ENCODE measurements around the gene SUOX. TPM values are rescaled to one million over a fixed set of nuclear protein-coding genes. Genes with fewer than 3 reads are reported as not detected.

The SUOX gene
- total RNA-seq, 6 donors from 2014 or later, result 12.8 to 36.3 (median 21.9) TPM

DNA sequence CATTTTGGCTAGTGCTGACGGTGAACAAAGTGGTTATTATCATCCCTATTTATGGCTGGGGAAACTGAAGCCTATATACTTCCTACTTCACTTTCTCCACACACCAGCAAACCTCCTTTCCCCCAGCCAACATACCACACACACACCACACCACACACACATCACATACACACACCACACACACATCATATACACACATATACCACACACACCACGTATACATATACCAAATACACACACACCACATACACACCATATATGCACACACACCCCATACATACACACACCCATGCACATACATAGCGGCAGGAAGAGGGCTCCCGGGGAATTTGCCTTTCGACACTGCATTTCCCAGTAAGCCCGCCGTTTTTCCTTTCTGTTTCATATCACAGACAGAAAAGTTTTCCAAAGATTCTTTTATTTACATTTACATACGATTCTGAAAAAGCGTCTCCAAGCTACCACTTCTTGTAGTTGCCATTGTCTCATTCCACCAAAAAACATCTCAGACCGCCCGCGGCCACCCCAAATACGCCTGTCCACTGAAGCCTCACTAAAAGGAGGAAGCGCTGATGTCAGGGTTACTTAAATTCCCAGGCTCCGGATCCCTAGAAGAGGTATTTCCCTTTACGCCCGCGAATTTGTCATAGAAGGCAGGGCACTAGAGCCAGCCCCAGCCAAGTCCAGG, 24.0 kb upstream of the SUOX start:
- H3K4me1 ChIP-seq, result peaks cover 37 to 50% (median 43%) of the 10 kb centered on the region in 4 donors
- 0% methylated on average over 18 of the region's 18 CpGs for WGBS, 2 donors
- DNase-seq (no peak), ATAC-seq (ENCODE audit: low FRiP score in 2 of 2) (peak in 1 of 2 donors; percentile 9)
- peak overlapping the region; percentile 90 to 94 (median 91) for H3K27ac ChIP-seq
- TF ChIP-seq, protein P1, sequence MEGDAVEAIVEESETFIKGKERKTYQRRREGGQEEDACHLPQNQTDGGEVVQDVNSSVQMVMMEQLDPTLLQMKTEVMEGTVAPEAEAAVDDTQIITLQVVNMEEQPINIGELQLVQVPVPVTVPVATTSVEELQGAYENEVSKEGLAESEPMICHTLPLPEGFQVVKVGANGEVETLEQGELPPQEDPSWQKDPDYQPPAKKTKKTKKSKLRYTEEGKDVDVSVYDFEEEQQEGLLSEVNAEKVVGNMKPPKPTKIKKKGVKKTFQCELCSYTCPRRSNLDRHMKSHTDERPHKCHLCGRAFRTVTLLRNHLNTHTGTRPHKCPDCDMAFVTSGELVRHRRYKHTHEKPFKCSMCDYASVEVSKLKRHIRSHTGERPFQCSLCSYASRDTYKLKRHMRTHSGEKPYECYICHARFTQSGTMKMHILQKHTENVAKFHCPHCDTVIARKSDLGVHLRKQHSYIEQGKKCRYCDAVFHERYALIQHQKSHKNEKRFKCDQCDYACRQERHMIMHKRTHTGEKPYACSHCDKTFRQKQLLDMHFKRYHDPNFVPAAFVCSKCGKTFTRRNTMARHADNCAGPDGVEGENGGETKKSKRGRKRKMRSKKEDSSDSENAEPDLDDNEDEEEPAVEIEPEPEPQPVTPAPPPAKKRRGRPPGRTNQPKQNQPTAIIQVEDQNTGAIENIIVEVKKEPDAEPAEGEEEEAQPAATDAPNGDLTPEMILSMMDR (IDR thresholded peaks at IDR 0.05), result no peak
- peak in 2 of 4 donors; percentile 65 to 67 for TF ChIP-seq POLR2A (IDR thresholded peaks at IDR 0.05)
- TF ChIP-seq EP300 (IDR thresholded peaks at IDR 0.05), result peak in 1 of 4 donors; percentile 23
- peak; percentile 58 to 89 for TF ChIP-seq POLR2AphosphoS5 (IDR thresholded peaks at IDR 0.05)
- H3K36me3 ChIP-seq, result peaks cover 0 to 19% (median 0%) of the 10 kb centered on the region in 4 donors
- H3K9me3 ChIP-seq, result no peaks in the 10 kb centered on the region
- peak overlapping the region; percentile 52 to 68 (median 56) for H3K4me3 ChIP-seq
- H3K27me3 ChIP-seq, result no peaks in the 10 kb centered on the region

DNA sequence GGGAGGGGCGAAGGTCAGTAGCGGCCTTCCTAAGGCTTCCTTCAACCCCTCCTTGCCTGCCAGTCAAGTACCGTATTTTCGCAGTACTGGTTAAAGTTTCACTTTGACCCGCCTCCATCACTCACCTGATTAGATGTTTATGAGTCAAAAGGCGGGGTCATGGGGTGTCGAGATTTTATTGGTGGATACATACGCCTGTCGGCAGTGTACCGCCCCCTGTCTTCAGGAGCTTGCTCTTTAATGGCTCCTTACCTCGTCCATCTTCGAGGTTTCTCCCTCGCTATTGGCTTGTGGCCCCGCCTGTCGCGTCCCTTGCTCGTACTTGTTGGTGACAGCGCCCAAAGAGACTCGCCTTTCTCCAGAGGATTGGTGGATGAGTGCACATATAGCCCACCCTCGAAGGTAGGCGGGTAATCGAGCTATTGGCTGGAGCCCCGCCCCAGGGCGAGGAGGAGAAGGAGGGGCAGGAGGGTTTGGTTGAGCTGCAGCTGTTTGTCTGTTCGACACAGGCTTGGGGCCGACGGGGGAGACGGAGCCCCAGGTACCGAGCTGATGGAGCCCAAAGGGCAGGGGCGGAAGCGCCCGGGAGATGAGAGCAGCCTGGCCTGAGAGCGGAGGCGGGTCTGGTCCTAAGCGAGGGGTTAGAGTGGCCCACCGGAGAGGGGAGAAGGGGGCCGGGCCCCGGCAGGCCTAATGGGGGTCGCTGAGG, 23.3 kb upstream of the SUOX start, which contains the start of gene RAB5B:
RAB5B (plus strand) TSS at position 480 of the 709 bp plus-strand sequence. CDS start 12,883 bp downstream, outside the sequence.
- no peaks in the 10 kb centered on the region for H3K9me3 ChIP-seq
- H3K27ac ChIP-seq, result peak within 1 kb of the TSS; percentile 95 to 98 (median 96)
- H3K4me3 ChIP-seq, result peak within 1 kb of the TSS; percentile 70 to 100 (median 87)
- ATAC-seq (ENCODE audit: low FRiP score in 2 of 2) (peak; percentile 96 to 98), DNase-seq (peak; percentile 92 to 100)
- peaks cover 0 to 19% (median 0%) of the 10 kb centered on the region in 4 donors for H3K36me3 ChIP-seq
- TF ChIP-seq EP300 (IDR thresholded peaks at IDR 0.05), result no peak
- peak; percentile 95 to 99 for TF ChIP-seq POLR2AphosphoS5 (IDR thresholded peaks at IDR 0.05)
- TF ChIP-seq, protein P1 (IDR thresholded peaks at IDR 0.05), result peak in 3 of 6 experiments; percentile 46 to 63 (median 48)
- peak; percentile 75 to 98 (median 96) for TF ChIP-seq POLR2A (IDR thresholded peaks at IDR 0.05)
- WGBS, 2 donors, result 1% methylated on average over 32 to 39 of the region's 39 CpGs
- peaks cover 39 to 54% (median 46%) of the 10 kb centered on the region in 4 donors for H3K4me1 ChIP-seq
- no peaks in the 10 kb centered on the region for H3K27me3 ChIP-seq

DNA sequence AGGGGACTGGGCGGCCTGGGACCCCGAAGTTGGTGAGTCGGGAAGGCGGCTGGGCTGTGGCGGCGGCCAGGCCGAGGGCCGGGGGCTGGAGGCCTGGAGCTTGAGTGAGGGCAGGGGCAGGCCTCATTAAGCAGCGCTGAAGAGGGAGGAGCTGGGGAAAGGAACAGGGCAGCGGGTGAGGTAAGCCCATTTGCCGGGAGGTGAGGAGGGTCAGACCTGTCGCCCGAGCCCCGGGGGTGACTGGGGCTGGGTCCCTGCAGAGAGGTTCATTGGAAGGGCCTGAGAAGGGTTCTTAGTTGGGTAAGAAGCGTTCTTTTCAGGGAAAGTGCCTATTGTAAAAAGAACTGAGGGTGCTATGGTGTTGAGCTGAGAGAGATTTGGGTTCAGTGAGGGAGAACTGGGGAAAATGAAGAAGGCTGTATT, 22.8 kb upstream of the SUOX start:
- Histone ChIP-seq H3K9me3 (no peaks in the 10 kb centered on the region), H3K27me3 (no peaks in the 10 kb centered on the region), H3K4me1 (peaks cover 45 to 60% (median 47%) of the 10 kb centered on the region in 4 donors), H3K4me3 (peak overlapping the region; percentile 70 to 100 (median 87)), H3K36me3 (peaks cover 0 to 19% (median 0%) of the 10 kb centered on the region in 4 donors), H3K27ac (peak overlapping the region; percentile 95 to 98 (median 96))
- peak in 1 of 2 donors; percentile 63 for DNase-seq
- ATAC-seq (ENCODE audit: low FRiP score in 2 of 2), result peak; percentile 61 to 71
- TF ChIP-seq POLR2AphosphoS5 (IDR thresholded peaks at IDR 0.05), result no peak
- TF ChIP-seq, protein P1 (IDR thresholded peaks at IDR 0.05), result peak in 1 of 6 experiments; percentile 5
- TF ChIP-seq EP300 (IDR thresholded peaks at IDR 0.05), result no peak
- peak in 1 of 4 donors; percentile 56 for TF ChIP-seq POLR2A (IDR thresholded peaks at IDR 0.05)
- WGBS, 2 donors, result 2% methylated on average over 15 of the region's 15 CpGs

DNA sequence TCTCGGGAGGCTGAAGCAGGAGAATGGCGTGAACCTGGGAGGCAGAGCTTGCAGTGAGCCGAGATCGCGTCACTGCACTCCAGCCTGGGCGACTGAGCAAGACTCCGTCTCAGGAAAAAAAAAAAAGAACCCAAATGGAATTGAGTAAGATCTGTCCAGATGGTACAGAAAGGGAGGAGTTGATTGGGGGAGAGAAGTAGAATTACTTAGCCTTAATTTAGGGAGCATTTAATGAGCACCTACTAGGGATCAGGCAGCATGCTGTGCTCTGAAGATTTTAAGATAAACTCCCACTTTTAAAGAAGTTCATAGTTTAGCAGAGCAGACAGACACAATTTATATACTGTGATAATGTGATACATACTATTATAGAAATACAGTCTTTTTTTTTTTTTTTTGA, 18.7 kb upstream of the SUOX start:
- Histone ChIP-seq H3K27me3 (no peaks in the 10 kb centered on the region), H3K27ac (no peak overlapping the region), H3K4me1 (peaks cover 33 to 65% (median 42%) of the 10 kb centered on the region in 4 donors), H3K36me3 (peaks cover 0 to 36% (median 9%) of the 10 kb centered on the region in 4 donors), H3K9me3 (no peaks in the 10 kb centered on the region), H3K4me3 (no peak overlapping the region)
- TF ChIP-seq POLR2AphosphoS5 (IDR thresholded peaks at IDR 0.05) (no peak), EP300 (IDR thresholded peaks at IDR 0.05) (no peak), POLR2A (IDR thresholded peaks at IDR 0.05) (no peak)
- TF ChIP-seq, protein P1 (IDR thresholded peaks at IDR 0.05), result no peak
- DNase-seq (no peak), ATAC-seq (ENCODE audit: low FRiP score in 2 of 2) (no peak)
- WGBS, 2 donors, result 86 to 91% methylated on average over 7 of the region's 7 CpGs

Measured in upper lobe of left lung (tissue), 6 donors.